ENCODE results near the gene MYT1. TPM values are rescaled to one million over a fixed set of nuclear protein-coding genes. Genes with fewer than 3 reads are reported as not detected.

MYT1 gene
- total and polyA plus RNA-seq, 2 of the 8 experiments (the other 6 are each of a cell fraction or from before 2014, with no cell fraction given), result 0.63 to 2.0 TPM

GRCh38 chr20:64212755-64213154, 48.5 kb downstream of the MYT1 start:
- H3K79me2 ChIP-seq (ENCODE audit: control insufficient read depth in 1 of 2, insufficient read depth in 2 of 2, low read length in 2 of 2), result no peaks in the 10 kb centered on the region
- no peak overlapping the region for H2BK5ac ChIP-seq (ENCODE audit: low read depth, low read length)
- H3K27ac ChIP-seq (ENCODE audit: low read depth, low read length), result no peak overlapping the region
- POLR2A ChIA-PET (ENCODE audit: partially characterized antibody), result no interaction called here
- H4K8ac ChIP-seq (ENCODE audit: extremely low read depth, insufficient read depth, low read length), result no peak overlapping the region
- CTCF ChIA-PET (ENCODE audit: partially characterized antibody), result interaction anchor here (1.2 to 4.8 kb wide), 6 partner anchors 10 to 143 kb away, joined by 4 to 33 read pairs (median 6); no protein-coding TSS in a partner anchor
- no peaks in the 10 kb centered on the region for H3K36me3 ChIP-seq (ENCODE audit: control insufficient read depth in 2 of 4, insufficient read depth in 4 of 4, low read length in 3 of 4)
- no peak overlapping the region for H2BK12ac ChIP-seq (ENCODE audit: low read depth, low read length)
- no peaks in the 10 kb centered on the region for H3K27me3 ChIP-seq (replicated peaks in 1 of 4; ENCODE audit: control insufficient read depth in 3 of 4, extremely low read depth in 1 of 4, insufficient read depth in 3 of 4, low read length in 3 of 4)
- no peak overlapping the region for H4K91ac ChIP-seq (replicated peaks; ENCODE audit: insufficient read length, low read length)
- no peak overlapping the region for H2AFZ ChIP-seq (ENCODE audit: low read length)
- H3K23me2 ChIP-seq (ENCODE audit: low read depth, low read length), result no peaks in the 10 kb centered on the region
- H2BK120ac ChIP-seq (replicated peaks; ENCODE audit: low read depth, low read length), result no peak overlapping the region
- no peaks in the 10 kb centered on the region for H3K79me1 ChIP-seq (ENCODE audit: low read depth, low read length)
- no peak for TF ChIP-seq CTBP2 (IDR thresholded peaks at IDR 0.05; ENCODE audit: borderline replicate concordance, insufficient read depth, insufficient read length, low read length)
- no peak for TF ChIP-seq FOSL1 (IDR thresholded peaks at IDR 0.05; ENCODE audit: insufficient read depth, low read depth, low read length)
- TF ChIP-seq RXRA (IDR thresholded peaks at IDR 0.05; ENCODE audit: insufficient read depth, low read depth, low read length), result no peak
- TF ChIP-seq BACH1 (IDR thresholded peaks at IDR 0.05; ENCODE audit: low read length), result no peak
- no peak for TF ChIP-seq HDAC6 (IDR thresholded peaks at IDR 0.05; ENCODE audit: low read depth, low read length)
- no peak for TF ChIP-seq SIRT6 (IDR thresholded peaks at IDR 0.05; ENCODE audit: low read length)
- TF ChIP-seq KDM4A (IDR thresholded peaks at IDR 0.05; ENCODE audit: low read depth, low read length, severe bottlenecking), result no peak
- TF ChIP-seq USF2 (IDR thresholded peaks at IDR 0.05; ENCODE audit: low read length), result no peak
- no peak for TF ChIP-seq ATF3 (IDR thresholded peaks at IDR 0.05; ENCODE audit: insufficient read depth, low read depth, low read length)
- no peak for TF ChIP-seq SP2 (IDR thresholded peaks at IDR 0.05; ENCODE audit: low read length)
- no peak overlapping the region for H3K4me2 ChIP-seq (ENCODE audit: insufficient read depth in 1 of 2, low read depth in 2 of 2, low read length in 2 of 2)
- H3K4ac ChIP-seq (replicated peaks; ENCODE audit: insufficient read length, low read depth, low read length), result no peak overlapping the region
- H4K20me1 ChIP-seq (replicated peaks in 1 of 2; ENCODE audit: control insufficient read depth in 1 of 2, insufficient read depth in 2 of 2, low read length in 2 of 2), result peaks cover 0 to 3% of the 10 kb centered on the region in 2 experiments
- no peak overlapping the region for H3K14ac ChIP-seq (ENCODE audit: insufficient read length)
- H4K5ac ChIP-seq (ENCODE audit: insufficient read length, low read depth, low read length), result no peak overlapping the region
- H3K23ac ChIP-seq (ENCODE audit: insufficient read length), result no peak overlapping the region
- H3K4me3 ChIP-seq (ENCODE audit: extremely low read depth in 1 of 4, insufficient read depth in 2 of 4, low read depth in 3 of 4, low read length in 4 of 4), result no peak overlapping the region
- H3K9ac ChIP-seq (replicated peaks in 1 of 4; ENCODE audit: extremely low read depth in 1 of 4, low read depth in 3 of 4, low read length in 3 of 4), result no peak overlapping the region
- DNase-seq (ENCODE audit: low read depth in 1 of 2, low spot score in 2 of 2), result no peak
- no peaks in the 10 kb centered on the region for H3K9me3 ChIP-seq (ENCODE audit: insufficient read depth in 2 of 2, low read depth in 1 of 2, low read length in 1 of 2)
- 76% methylated on average over 6 of the region's 7 CpGs; no CpG with 5 or more reads in 1 of the 2 experiments for WGBS, 2 experiments (ENCODE audit: extremely low coverage in 1 of 2, insufficient coverage in 1 of 2, insufficient read length in 1 of 2, insufficient replicate concordance in 2 of 2, low coverage in 1 of 2, low lambda C conversion rate in 2 of 2, missing lambda C conversion rate in 1 of 2)
- H3K4me1 ChIP-seq (replicated peaks in 1 of 4; ENCODE audit: control insufficient read depth in 3 of 4, insufficient read depth in 4 of 4, low read length in 3 of 4), result no peaks in the 10 kb centered on the region; a peak in 2 of 7 replicates
- H3K56ac ChIP-seq (replicated peaks; ENCODE audit: insufficient read length, low read depth, low read length), result no peak overlapping the region
- H2AK5ac ChIP-seq (ENCODE audit: low read depth, low read length), result no peak overlapping the region
- no peak overlapping the region for H2BK15ac ChIP-seq (ENCODE audit: low read length)
- no peak overlapping the region for H3K18ac ChIP-seq (ENCODE audit: extremely low read depth, low read length)
- FAIRE-seq, result no peak
- no peak overlapping the region for H2BK20ac ChIP-seq (ENCODE audit: low read length)

All from H1 (cell line).